KMS-11 (cell line): ENCODE results near the gene BTN2A1.

ENCODE experiments used
- H2AFZ ChIP-seq: fragments of 200-600 bp; sonication (generic); 2 replicates; pipeline ENCODE4 v1.6.1; 2016; ENCODE audit warnings: antibody characterized with exemption, mixed run types, low read depth
- H3K27ac ChIP-seq: fragments of 200-600 bp; sonication (generic); 2 replicates; pipeline ENCODE4 v1.6.1; 2016; ENCODE audit warnings: mild to moderate bottlenecking, mixed run types
- H3K27me3 ChIP-seq: fragments of 200-600 bp; sonication (generic); 2 replicates; pipeline ENCODE4 v1.6.1; 2017; ENCODE audit warnings: mild to moderate bottlenecking, low read depth, mixed run types, moderate library complexity; ENCODE audit not compliant: insufficient read depth
- H3K36me3 ChIP-seq: fragments of 200-600 bp; sonication (generic); 2 replicates; pipeline ENCODE4 v1.6.1; 2017; ENCODE audit warnings: mild to moderate bottlenecking, mixed run types; ENCODE audit not compliant: insufficient read depth
- H3K4me1 ChIP-seq: fragments of 200-600 bp; sonication (generic); 2 replicates; pipeline ENCODE4 v1.6.1; 2016; ENCODE audit warnings: mild to moderate bottlenecking, low read depth, mixed run types; ENCODE audit not compliant: poor library complexity, severe bottlenecking
- H3K4me2 ChIP-seq: fragments of 200-600 bp; sonication (generic); 2 replicates; pipeline ENCODE4 v1.7.0; 2016; ENCODE audit warnings: mild to moderate bottlenecking, mixed run types
- H3K4me3 ChIP-seq: fragments of 200-600 bp; sonication (generic); IDR thresholded peaks from 2 replicates; pipeline ENCODE4 v1.6.1; 2017; ENCODE audit warnings: low read depth, low read length, mixed read lengths; ENCODE audit not compliant: insufficient read depth
- H3K79me2 ChIP-seq: fragments of 200-600 bp; sonication (generic); 2 replicates; pipeline ENCODE4 v1.6.1; 2016; ENCODE audit warnings: low read depth, mixed run types; ENCODE audit not compliant: insufficient read depth
- H3K9ac ChIP-seq: fragments of 200-600 bp; sonication (generic); 2 replicates; pipeline ENCODE4 v1.6.1; 2016; ENCODE audit warnings: mild to moderate bottlenecking, mixed run types
- H4K20me1 ChIP-seq: fragments of 200-600 bp; sonication (generic); 2 replicates; pipeline ENCODE4 v1.6.1; 2016; ENCODE audit warnings: mild to moderate bottlenecking, mixed run types; ENCODE audit not compliant: insufficient read depth
- TF ChIP-seq, protein P1 (sequence below): fragments of 200-600 bp; sonication (generic); conservative IDR thresholded peaks from 2 replicates; pipeline ENCODE4 v1.6.1; 2017; ENCODE audit warnings: low read depth, mild to moderate bottlenecking, antibody characterized with exemption, low read length, moderate library complexity, mixed read lengths

BTN2A1 gene

DNA sequence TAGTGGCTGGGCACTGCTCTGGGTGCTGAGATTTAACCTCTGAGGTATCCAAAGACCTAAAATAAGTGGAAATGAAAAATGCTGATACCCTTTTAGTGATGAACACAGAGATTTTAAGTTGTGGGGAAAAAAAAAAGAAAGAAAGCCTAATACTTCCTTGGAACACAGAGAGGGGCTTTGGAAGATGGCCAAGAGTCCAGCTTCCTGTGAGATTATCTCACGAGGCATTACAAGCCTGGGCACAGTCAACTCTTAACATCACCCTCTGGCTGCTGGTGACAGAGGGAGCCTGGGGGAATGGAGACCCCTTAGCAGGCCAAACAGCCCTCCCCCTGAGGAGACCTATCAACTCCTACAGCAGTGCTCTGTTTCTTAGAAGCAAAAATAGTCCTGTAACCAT is 19.7 kb downstream of the BTN2A1 start:
- Histone ChIP-seq H3K79me2 (no peaks in the 10 kb centered on the region), H3K9ac (no peak overlapping the region), H2AFZ (no peak overlapping the region), H3K36me3 (no peaks in the 10 kb centered on the region), H3K4me2 (no peak overlapping the region), H3K4me3 (no peak overlapping the region), H3K4me1 (peaks cover 21% of the 10 kb centered on the region), H4K20me1 (no peaks in the 10 kb centered on the region), H3K27ac (no peak overlapping the region), H3K27me3 (no peaks in the 10 kb centered on the region)
- TF ChIP-seq, protein P1, sequence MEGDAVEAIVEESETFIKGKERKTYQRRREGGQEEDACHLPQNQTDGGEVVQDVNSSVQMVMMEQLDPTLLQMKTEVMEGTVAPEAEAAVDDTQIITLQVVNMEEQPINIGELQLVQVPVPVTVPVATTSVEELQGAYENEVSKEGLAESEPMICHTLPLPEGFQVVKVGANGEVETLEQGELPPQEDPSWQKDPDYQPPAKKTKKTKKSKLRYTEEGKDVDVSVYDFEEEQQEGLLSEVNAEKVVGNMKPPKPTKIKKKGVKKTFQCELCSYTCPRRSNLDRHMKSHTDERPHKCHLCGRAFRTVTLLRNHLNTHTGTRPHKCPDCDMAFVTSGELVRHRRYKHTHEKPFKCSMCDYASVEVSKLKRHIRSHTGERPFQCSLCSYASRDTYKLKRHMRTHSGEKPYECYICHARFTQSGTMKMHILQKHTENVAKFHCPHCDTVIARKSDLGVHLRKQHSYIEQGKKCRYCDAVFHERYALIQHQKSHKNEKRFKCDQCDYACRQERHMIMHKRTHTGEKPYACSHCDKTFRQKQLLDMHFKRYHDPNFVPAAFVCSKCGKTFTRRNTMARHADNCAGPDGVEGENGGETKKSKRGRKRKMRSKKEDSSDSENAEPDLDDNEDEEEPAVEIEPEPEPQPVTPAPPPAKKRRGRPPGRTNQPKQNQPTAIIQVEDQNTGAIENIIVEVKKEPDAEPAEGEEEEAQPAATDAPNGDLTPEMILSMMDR = no peak

DNA sequence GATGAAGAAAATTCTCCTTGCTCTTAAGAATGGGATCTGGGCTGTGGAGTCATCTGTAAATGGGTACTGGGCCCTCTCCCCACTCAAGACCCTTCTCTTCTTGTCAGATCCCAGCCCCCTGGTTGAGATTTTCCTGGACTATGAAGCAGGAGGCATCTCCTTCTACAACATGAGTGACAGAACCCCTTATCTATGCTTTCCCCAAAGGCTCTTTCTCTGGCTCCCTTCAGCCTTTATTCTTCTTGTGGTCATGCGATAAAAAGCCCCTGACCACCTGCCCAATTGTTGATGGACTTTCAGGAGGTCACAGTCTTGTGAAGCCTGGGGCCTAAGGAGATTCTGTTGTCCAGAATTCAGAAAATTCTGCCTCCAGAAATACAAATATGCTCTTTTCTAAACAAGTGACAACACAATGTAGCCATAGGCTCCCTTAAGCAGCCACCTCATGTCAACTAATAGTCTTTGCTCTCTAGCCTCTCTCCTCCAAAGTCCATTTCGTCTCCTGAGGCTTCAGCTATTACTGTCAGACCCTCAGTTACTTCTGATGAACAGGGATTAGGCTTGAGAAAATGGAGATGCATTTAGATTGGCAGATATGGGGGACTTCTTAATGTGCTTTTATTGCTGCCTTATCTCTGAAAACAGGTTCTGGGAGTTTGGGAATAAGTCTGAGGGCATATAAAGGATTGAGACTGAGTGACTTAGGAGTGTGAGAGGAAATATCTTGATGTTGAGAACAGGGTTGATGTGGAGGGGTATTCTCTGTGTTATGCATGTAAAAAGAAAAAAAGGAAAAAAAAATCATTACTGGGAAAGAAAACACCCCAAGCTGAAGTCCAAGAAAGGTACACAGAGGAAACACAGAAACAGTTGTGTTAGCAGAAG is 20.6 kb downstream of the BTN2A1 start:
- Histone ChIP-seq H3K27ac (no peak overlapping the region), H3K36me3 (no peaks in the 10 kb centered on the region), H3K4me2 (no peak overlapping the region), H2AFZ (no peak overlapping the region), H3K4me3 (no peak overlapping the region), H3K9ac (no peak overlapping the region), H3K27me3 (no peaks in the 10 kb centered on the region), H4K20me1 (no peaks in the 10 kb centered on the region), H3K4me1 (peaks cover 12% of the 10 kb centered on the region), H3K79me2 (no peaks in the 10 kb centered on the region)
- TF ChIP-seq, protein P1 = no peak

DNA sequence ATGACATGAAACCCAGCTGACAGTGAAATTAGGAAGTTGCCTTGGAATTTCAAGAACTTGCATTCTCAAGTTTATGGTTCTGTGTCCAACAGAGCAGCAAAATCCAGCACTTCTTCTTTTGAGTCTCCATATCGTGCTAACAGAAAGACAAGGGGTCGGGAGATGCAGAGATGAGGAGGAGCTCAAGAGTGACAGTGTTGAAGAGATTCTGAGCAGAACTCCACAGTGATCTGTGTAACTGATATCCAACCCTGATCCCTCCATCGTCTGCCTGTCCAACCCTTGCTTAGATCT is 21.2 kb downstream of the BTN2A1 start:
- Histone ChIP-seq H3K4me2 (no peak overlapping the region), H3K4me3 (no peak overlapping the region), H3K79me2 (no peaks in the 10 kb centered on the region), H3K27ac (no peak overlapping the region), H3K4me1 (peaks cover 11% of the 10 kb centered on the region), H3K36me3 (no peaks in the 10 kb centered on the region), H3K27me3 (no peaks in the 10 kb centered on the region), H3K9ac (no peak overlapping the region), H4K20me1 (no peaks in the 10 kb centered on the region), H2AFZ (no peak overlapping the region)
- TF ChIP-seq, protein P1 = no peak

DNA sequence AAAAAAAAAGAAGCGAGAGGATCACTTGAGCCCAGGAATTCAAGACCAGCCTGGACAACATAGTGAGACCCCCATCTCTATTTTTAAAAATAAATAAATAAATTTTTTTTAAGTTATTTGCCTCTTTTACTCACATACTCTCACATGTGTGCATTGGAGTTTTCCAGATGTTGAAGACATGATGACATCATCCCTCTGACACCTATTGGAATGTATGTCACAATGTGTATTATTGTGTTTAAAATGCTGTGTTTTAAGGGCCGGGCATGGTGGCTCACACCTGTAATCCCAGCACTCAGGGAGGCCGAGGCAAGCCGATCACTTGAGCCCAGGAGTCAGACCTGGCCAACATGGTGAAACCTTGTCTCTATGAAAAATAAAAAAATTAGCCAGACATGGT is 24.6 kb downstream of the BTN2A1 start:
- no peaks in the 10 kb centered on the region for H3K79me2 ChIP-seq
- no peak overlapping the region for H3K27ac ChIP-seq
- no peaks in the 10 kb centered on the region for H4K20me1 ChIP-seq
- TF ChIP-seq, protein P1 = no peak
- no peak overlapping the region for H3K4me2 ChIP-seq
- no peak overlapping the region for H2AFZ ChIP-seq
- no peaks in the 10 kb centered on the region for H3K36me3 ChIP-seq
- no peaks in the 10 kb centered on the region for H3K4me1 ChIP-seq
- no peaks in the 10 kb centered on the region for H3K27me3 ChIP-seq
- H3K9ac ChIP-seq = no peak overlapping the region
- no peak overlapping the region for H3K4me3 ChIP-seq
